Measurements from ENCODE around the gene DUSP7. TPM values are rescaled to one million over a fixed set of nuclear protein-coding genes. Genes with fewer than 3 reads are reported as not detected.

The DUSP7 gene
- total RNA-seq, 1 donor from 2014 or later: 21.7 TPM

DNA sequence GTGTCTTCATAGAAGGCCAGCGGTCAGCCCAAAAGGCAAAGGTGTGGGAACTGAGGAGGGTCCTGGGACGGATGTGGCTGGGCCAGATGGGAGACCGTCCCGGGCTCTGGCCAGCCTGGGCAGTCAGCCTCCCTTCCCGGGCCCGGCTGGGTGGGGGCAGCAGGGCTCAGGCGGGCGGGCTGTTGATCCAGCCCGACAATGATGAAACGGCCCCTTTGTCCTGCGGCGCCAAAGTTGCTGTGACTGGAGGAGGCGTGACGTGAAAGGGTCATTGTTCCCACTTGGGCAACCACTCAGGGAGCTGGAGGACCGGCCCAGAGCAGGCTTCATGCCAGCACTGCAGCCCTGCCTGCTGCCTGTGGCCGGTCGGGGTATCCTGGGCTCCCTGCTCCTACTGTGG, 16.5 kb downstream of the DUSP7 start:
- Mint-ChIP-seq H3K36me3 (ENCODE audit: low read depth, unreplicated experiment) (peaks cover 4% of the 10 kb centered on the region), H3K4me1 (ENCODE audit: unreplicated experiment) (peaks cover 14% of the 10 kb centered on the region), H3K27me3 (ENCODE audit: unreplicated experiment) (peaks cover 2% of the 10 kb centered on the region), H3K4me3 (ENCODE audit: unreplicated experiment) (no peak overlapping the region), H3K9me3 (ENCODE audit: unreplicated experiment) (no peaks in the 10 kb centered on the region), H3K27ac (ENCODE audit: unreplicated experiment) (no peak overlapping the region)
- DNase-seq (ENCODE audit: low spot score): no peak
- TF ChIP-seq, protein P1, sequence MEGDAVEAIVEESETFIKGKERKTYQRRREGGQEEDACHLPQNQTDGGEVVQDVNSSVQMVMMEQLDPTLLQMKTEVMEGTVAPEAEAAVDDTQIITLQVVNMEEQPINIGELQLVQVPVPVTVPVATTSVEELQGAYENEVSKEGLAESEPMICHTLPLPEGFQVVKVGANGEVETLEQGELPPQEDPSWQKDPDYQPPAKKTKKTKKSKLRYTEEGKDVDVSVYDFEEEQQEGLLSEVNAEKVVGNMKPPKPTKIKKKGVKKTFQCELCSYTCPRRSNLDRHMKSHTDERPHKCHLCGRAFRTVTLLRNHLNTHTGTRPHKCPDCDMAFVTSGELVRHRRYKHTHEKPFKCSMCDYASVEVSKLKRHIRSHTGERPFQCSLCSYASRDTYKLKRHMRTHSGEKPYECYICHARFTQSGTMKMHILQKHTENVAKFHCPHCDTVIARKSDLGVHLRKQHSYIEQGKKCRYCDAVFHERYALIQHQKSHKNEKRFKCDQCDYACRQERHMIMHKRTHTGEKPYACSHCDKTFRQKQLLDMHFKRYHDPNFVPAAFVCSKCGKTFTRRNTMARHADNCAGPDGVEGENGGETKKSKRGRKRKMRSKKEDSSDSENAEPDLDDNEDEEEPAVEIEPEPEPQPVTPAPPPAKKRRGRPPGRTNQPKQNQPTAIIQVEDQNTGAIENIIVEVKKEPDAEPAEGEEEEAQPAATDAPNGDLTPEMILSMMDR (IDR thresholded peaks at IDR 0.05; ENCODE audit: unreplicated experiment): no peak

- peaks cover 4% of the 10 kb centered on the region for H3K36me3 Mint-ChIP-seq (ENCODE audit: low read depth, unreplicated experiment)
- no peak overlapping the region for H3K4me3 Mint-ChIP-seq (ENCODE audit: unreplicated experiment)
These were observed 16.9 kb downstream of the DUSP7 start for GRCh38 chr3:52039426-52039825.

GRCh38 chr3:52038227-52038626, 18.1 kb downstream of the DUSP7 start:
- no peak overlapping the region for H3K27ac Mint-ChIP-seq (ENCODE audit: unreplicated experiment)
- DNase-seq (ENCODE audit: low spot score): no peak
- H3K4me1 Mint-ChIP-seq (ENCODE audit: unreplicated experiment): peaks cover 9% of the 10 kb centered on the region
- no peaks in the 10 kb centered on the region for H3K9me3 Mint-ChIP-seq (ENCODE audit: unreplicated experiment)
- peaks cover 5% of the 10 kb centered on the region for H3K27me3 Mint-ChIP-seq (ENCODE audit: unreplicated experiment)
- H3K36me3 Mint-ChIP-seq (ENCODE audit: low read depth, unreplicated experiment): peaks cover 4% of the 10 kb centered on the region
- TF ChIP-seq, protein P1 (IDR thresholded peaks at IDR 0.05; ENCODE audit: unreplicated experiment): no peak
- H3K4me3 Mint-ChIP-seq (ENCODE audit: unreplicated experiment): no peak overlapping the region

More at GRCh38 chr3:52039426-52039825, 16.9 kb downstream of the DUSP7 start:
- Mint-ChIP-seq H3K27me3 (ENCODE audit: unreplicated experiment) (peaks cover 2% of the 10 kb centered on the region), H3K4me1 (ENCODE audit: unreplicated experiment) (peaks cover 14% of the 10 kb centered on the region), H3K27ac (ENCODE audit: unreplicated experiment) (peak overlapping the region; percentile 52), H3K9me3 (ENCODE audit: unreplicated experiment) (no peaks in the 10 kb centered on the region)
- TF ChIP-seq, protein P1 (IDR thresholded peaks at IDR 0.05; ENCODE audit: unreplicated experiment): no peak
- DNase-seq (ENCODE audit: low spot score): no peak

DNA sequence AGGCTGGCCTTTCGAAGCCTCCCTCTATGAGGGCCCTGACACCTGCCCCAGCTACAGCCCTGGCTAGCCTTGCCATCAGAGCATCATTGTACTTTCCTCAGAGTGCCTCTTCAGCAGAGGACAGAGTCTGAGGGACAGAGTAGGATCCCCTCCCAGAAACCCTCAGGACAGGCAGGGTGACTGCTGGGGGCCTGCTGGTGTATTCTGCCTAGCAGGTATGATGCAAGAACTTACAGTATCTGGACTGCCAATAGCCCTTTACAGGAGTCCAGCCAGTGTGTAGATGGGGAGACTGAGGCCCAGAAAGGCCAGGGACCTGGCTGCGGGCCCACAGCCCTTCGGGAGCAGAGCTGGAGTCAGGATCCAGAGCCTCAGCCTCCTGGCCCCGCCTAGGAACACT, 19.1 kb downstream of the DUSP7 start:
- H3K27me3 Mint-ChIP-seq (ENCODE audit: unreplicated experiment): peaks cover 5% of the 10 kb centered on the region
- TF ChIP-seq, protein P1 (IDR thresholded peaks at IDR 0.05; ENCODE audit: unreplicated experiment): no peak
- no peak overlapping the region for H3K27ac Mint-ChIP-seq (ENCODE audit: unreplicated experiment)
- no peaks in the 10 kb centered on the region for H3K9me3 Mint-ChIP-seq (ENCODE audit: unreplicated experiment)
- H3K4me3 Mint-ChIP-seq (ENCODE audit: unreplicated experiment): no peak overlapping the region
- H3K4me1 Mint-ChIP-seq (ENCODE audit: unreplicated experiment): peaks cover 9% of the 10 kb centered on the region
- no peak for DNase-seq (ENCODE audit: low spot score)
- peaks cover 3% of the 10 kb centered on the region for H3K36me3 Mint-ChIP-seq (ENCODE audit: low read depth, unreplicated experiment)

- DNase-seq (ENCODE audit: low spot score): no peak
- H3K9me3 Mint-ChIP-seq (ENCODE audit: unreplicated experiment): no peaks in the 10 kb centered on the region
- TF ChIP-seq, protein P1 (IDR thresholded peaks at IDR 0.05; ENCODE audit: unreplicated experiment): no peak
These were observed 19.5 kb downstream of the DUSP7 start for GRCh38 chr3:52036829-52037228.

More at GRCh38 chr3:52036829-52037228, 19.5 kb downstream of the DUSP7 start:
- H3K4me3 Mint-ChIP-seq (ENCODE audit: unreplicated experiment): no peak overlapping the region
- no peaks in the 10 kb centered on the region for H3K36me3 Mint-ChIP-seq (ENCODE audit: low read depth, unreplicated experiment)
- H3K27me3 Mint-ChIP-seq (ENCODE audit: unreplicated experiment): peaks cover 3% of the 10 kb centered on the region
- H3K27ac Mint-ChIP-seq (ENCODE audit: unreplicated experiment): no peak overlapping the region
- peaks cover 7% of the 10 kb centered on the region for H3K4me1 Mint-ChIP-seq (ENCODE audit: unreplicated experiment)

All from endothelial cell (in vitro differentiated cells).